Colon (tissue), 2 donors: Measurements from ENCODE around the gene THOC3.
"Not testable (repeated sequence)": the region's sequence is repeated elsewhere in the genome, so short reads cannot be mapped to it uniquely, and the experiment has no call there.

ENCODE experiments used
- FAIRE-seq: peaks from 2 replicates; lab custom pipeline; 2012; peaks lifted over from hg19 to GRCh38; lab: Jason Lieb, UNC
- donor health status: control.
- donor health status: control.

Gene THOC3

DNA sequence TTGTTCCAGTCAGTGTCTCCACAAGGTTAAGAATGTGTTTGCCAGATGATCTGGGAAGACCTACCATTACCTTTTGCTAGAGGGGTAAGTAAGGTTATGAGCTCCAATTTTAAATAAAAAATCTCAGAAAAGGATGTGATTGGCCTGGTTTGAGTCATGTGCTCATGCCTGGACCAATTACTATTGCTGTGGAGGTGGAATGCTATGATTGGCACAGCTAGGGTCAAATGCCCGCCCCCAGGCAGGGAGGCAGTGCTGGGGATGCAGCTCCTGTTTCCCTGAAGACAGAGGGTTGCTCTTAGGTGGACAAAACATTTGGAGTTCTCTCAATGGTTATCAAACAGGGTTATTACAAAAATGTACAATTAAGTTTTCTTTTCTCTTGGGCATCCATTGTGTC lies 29.6 kb downstream of the THOC3 start:
- FAIRE-seq, result not testable (repeated sequence)

DNA sequence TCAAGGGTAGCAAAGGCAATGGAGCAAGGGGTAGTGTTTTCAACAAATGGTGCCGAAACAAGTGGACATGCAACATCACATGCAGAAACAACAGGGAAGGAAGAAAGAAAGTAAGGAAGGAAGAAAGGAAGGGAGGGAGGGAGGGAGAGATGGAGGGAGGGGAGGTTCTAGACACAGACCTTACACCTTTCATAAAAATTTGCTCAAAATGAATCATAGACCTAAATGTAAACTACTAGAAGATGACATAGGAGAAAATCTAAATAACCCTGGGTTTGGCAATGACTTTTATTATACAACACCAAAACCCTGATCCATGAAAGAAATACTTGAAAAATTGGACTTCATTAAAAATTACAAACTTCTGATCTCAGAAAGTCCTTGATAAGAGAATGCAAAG lies 39.4 kb downstream of the THOC3 start:
- FAIRE-seq, result not testable (repeated sequence)

DNA sequence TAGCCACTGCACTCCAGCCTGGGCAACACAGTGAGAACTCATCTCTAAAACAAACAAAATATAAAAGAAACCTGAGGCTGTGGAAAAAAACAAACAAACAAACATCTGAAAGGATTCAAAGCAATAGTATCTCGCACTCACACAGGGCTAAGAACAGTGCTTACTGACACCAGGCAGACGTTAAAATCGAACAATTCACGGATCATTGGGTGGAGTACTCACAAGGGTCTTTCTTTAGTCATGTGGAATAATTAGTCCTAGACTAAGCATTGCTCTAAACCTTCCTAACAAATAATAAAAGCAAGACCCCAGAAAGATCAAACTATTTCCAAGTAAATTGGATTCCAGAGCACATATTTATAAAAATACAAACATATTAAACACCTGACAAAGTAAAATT lies 43.0 kb downstream of the THOC3 start:
- not testable (repeated sequence) for FAIRE-seq

DNA sequence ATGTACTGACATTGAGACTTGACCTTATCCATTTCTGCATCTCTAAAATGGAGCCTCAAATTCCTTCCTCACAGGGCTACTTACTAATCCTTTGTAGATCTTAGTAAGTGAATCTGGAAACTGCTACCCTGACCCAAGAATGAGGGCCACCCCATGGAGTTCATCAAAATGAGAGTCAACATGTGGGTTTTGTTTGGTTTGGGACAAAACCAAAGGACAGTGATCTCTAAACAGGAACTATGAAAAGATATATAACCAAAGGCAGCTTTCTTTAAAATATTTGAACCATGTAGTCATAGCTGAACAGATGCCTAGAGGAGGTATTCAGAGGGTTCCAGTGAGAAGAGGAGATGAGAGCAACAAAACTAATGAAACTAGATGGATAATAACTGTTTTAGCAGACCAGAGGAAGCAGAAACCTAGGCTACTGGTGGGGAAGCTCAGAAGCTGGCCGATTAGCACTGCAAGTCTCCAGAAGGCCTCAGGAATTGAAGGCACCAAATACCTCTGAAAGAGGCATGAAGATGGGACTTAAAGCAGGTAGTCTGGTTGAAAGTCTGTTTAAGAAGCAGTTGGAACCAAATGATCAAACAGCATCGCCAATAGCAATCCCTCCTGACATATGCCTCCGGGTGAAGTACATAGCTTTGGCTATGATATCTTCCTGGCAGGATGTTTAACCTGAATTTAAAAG lies 45.8 kb downstream of the THOC3 start:
- no peak for FAIRE-seq

DNA sequence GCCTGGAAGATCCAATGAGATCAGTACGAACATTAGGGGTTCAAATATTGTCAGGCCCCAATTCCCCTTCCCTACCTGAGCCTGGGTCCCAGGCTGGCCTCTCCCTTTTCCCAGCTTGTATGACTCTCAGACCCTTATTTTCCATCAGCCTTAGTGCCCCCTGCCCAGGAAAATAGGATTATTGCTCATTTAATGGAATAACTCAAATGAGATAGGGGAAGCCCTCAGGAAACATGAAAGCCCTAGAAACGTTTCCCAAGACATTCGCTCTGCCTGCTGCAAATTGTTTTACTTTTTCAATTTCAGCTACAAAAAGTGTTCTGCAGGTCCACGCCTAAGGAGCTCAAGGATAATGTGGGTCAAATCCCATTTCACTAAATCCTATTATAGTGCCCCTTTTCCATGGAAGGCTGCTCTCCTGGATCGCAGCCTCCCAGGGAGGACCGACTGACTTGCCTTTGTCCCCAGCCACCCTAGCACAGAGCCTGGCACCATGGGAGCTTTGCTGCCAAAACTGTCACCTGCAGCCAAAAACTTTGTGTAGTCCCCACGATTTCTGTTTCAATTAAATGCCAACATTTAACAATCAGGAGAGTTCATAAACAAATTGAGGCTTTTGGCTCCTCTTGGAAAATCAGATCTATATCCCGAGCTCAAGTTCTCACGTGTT lies 46.9 kb downstream of the THOC3 start:
- no peak for FAIRE-seq

DNA sequence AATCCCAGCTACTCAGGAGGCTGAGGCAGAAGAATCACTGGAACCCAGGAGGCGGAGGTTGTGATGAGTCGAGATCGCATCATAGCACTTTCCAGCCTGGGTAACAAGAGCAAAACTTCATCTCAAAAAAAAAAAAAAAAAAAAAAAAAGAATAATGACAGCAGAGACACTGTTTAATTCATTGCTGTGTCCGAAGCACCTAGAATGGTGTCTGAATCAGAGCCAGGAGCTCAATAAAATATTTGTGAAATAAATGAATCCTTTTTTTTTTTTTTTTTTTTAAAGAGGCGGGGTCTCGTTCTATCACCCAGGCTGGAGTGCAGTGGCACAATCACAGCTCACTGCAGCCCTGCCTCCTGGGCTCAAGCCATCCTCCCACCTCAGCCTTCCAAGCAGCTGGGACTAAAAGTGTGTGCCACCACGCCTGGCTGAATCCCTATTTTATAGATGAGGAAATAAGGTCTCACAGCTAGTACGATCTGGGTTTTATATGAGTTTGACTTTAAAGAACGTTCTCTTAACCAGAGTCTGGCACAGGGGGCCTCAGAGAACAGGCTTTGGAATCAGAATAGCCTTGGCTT lies 47.8 kb downstream of the THOC3 start:
- no peak for FAIRE-seq

DNA sequence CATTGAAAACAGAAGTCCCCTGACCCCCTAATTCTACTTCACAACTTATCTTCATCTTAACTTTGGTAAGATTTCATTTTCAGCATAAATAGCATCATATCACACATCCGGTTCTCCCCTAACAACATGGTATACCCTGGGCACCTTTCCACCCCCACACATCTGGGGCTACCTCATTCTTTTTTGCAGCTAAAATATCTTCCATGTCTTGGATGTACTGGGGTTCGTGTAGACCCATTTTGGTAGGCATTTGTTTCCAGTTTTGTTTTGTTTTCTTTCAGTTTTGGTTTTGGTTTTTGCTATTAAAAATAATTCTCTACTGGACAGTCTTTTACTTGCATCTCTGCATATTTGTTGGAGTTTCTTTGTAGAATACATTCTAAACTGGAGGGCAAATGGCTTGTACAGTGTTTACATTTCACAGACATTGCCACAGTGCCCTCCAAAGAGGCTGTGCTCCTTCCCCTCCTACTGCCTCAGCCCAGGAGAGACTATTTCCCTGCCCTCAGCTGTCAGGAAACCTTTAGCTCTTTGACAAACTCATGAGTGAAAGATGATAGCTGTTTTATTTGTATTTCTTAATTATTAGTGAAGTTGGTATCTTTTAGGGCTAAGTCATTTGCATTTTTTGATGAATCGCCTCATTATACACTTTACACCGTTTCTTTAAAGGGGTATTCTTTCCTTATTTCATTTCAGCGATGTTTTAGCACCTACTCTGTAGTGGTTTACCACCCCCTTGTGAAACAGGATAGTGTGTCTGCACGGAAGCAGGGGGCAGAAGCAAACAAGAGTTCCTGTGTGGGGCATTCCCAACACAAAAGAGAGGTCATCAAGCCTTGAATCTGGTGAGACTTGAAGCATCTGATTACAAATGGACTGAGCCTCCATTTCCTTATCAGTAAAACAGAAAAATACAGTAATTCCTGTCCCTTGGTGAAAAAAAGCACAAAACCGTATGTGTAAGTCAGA lies 52.8 kb downstream of the THOC3 start:
- FAIRE-seq, result not testable (repeated sequence)

DNA sequence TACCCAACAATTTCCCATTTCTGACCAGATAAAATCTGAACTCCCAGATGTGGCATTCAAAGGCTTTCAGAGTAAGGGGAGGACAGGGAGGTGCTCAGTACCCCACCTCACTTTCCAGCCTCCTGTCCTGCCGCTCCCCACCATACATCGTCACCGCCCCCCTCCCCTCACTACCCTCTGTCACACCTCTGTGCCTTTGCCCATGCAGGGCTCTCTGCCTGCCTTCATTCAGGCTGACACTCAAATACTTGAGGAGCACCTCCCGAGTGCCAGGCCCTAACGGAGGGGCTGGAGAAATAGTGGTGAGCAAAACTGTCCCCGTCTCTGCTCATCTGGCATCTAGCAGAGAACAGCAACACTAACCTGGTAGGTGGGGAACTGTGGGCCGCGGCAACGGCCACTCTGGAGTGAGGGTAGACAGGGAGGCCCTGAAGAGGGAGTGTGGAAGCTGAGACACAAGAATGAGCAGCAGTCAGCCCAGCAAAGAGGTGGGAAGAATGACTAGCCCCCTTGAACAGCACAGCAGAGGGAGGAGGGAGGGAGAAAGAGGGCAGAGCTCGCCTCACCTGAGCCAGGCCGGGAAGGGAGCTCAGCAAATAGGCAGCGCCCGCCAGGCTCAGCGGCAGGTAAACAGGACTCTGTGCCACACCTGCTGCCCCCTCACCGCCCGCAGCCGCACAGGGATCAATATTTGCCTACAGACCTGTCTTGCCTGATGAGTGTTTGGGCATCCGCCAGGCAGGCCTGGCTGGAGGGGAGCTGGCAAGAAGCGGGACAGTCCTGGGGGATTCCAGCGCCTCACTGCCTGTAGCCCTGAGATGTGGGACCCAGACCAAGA lies 54.1 kb downstream of the THOC3 start:
- not testable (repeated sequence) for FAIRE-seq

DNA sequence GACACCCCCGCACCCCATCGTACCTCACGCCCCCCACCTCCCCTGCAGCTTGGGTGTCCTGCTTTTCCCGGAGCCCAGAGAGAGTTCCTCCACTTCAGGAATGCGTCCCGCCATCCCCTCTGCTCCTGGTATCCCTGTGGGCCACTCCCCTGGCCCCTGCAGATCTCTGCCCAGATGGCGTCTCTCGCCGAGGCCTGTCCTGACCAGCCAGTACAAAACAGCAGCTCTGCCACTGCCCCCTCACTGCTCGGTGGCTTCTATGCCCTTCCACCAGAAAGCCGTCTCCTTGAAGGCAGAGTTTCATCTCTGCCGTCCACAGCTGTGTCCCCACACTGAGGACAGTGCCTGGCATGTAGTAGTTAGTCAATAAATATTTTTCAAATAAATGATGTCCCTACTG lies 58.0 kb downstream of the THOC3 start:
- not testable (repeated sequence) for FAIRE-seq
